VCaP (cell line): ENCODE measurements around the gene EBF4.
A peak's percentile ranks its signal among the peaks of the same experiment; 100 is the strongest.

Experiments
- H3K27ac ChIP-seq: fragments of 450-650 bp; 2 replicates; pipeline ENCODE4 v1.5.1; 2017
- CTCF ChIP-seq: fragments of 450-650 bp; conservative IDR thresholded peaks from 2 replicates; pipeline ENCODE4 v1.5.1; 2017; ENCODE audit warnings: mild to moderate bottlenecking, moderate library complexity

The EBF4 gene

GRCh38 chr20:2747676-2748235 is 55.2 kb downstream of the EBF4 start:
- no peak overlapping the region for H3K27ac ChIP-seq
- no peak for TF ChIP-seq CTCF

GRCh38 chr20:2748551-2749342 is 56.2 kb downstream of the EBF4 start:
- no peak overlapping the region for H3K27ac ChIP-seq
- no peak for TF ChIP-seq CTCF

GRCh38 chr20:2749343-2749950 is 56.9 kb downstream of the EBF4 start:
- no peak for TF ChIP-seq CTCF
- H3K27ac ChIP-seq: no peak overlapping the region

- H3K27ac ChIP-seq: no peak overlapping the region
- no peak for TF ChIP-seq CTCF
Measured at GRCh38 chr20:2749951-2750490, 57.4 kb downstream of the EBF4 start.

GRCh38 chr20:2750491-2751251 is 58.1 kb downstream of the EBF4 start:
- TF ChIP-seq CTCF: no peak
- peak overlapping the region; percentile 50; the same call in 1 of the 2 replicates for H3K27ac ChIP-seq

- no peak for TF ChIP-seq CTCF
- H3K27ac ChIP-seq: peak overlapping the region; percentile 50; the same call in 1 of the 2 replicates
Measured at GRCh38 chr20:2751347-2751877, 58.8 kb downstream of the EBF4 start.
